ENCODE data around the gene IL18RAP. TPM values are rescaled to one million over a fixed set of nuclear protein-coding genes. Genes with fewer than 3 reads are reported as not detected.

Gene IL18RAP
- total RNA-seq, 1 experiment from 2014 or later: not detected

GRCh38 chr2:102483086-102483485, 60.1 kb downstream of the IL18RAP start:
- no peak overlapping the region for H2BK20ac ChIP-seq (ENCODE audit: low read depth, low read length, poor library complexity, severe bottlenecking)
- no peak for DNase-seq
- no peak overlapping the region for H3K14ac ChIP-seq (ENCODE audit: insufficient read depth, low read length)
- no peak for TF ChIP-seq CTCF (conservative IDR thresholded peaks at IDR 0.05)
- no peaks in the 10 kb centered on the region for H3K23me2 ChIP-seq (ENCODE audit: insufficient read length, low read depth, low read length, poor library complexity, severe bottlenecking)
- H2BK120ac ChIP-seq (ENCODE audit: low read depth, low read length, poor library complexity, severe bottlenecking): no peak overlapping the region
- no peaks in the 10 kb centered on the region for H4K20me1 ChIP-seq (ENCODE audit: control insufficient read depth, insufficient read depth, insufficient read length)
- Mint-ChIP-seq H3K36me3 (ENCODE audit: insufficient read depth in 1 of 3, low read depth in 3 of 3) (no peaks in the 10 kb centered on the region), H3K27me3 (ENCODE audit: low read depth) (peaks cover 3% of the 10 kb centered on the region; the same call in 1 of the 2 replicates), H3K9me3 (no peaks in the 10 kb centered on the region; a peak in 1 of 5 replicates), H3K4me1 (peaks cover 10 to 14% of the 10 kb centered on the region in 2 experiments), H3K4me3 (no peak overlapping the region), H3K27ac (no peak overlapping the region)
- H3K18ac ChIP-seq (ENCODE audit: insufficient read length, low read depth, low read length): no peak overlapping the region
- H3K79me1 ChIP-seq (ENCODE audit: insufficient read depth, low read depth, low read length, poor library complexity, severe bottlenecking): no peaks in the 10 kb centered on the region
- no peaks in the 10 kb centered on the region for H3K79me2 ChIP-seq (ENCODE audit: insufficient read depth, low read length)
- no peak overlapping the region for H3K4me2 ChIP-seq (ENCODE audit: insufficient read depth, insufficient read length, low read length)
- no peak overlapping the region for H2BK5ac ChIP-seq (ENCODE audit: insufficient read length, low read length)
- no peak overlapping the region for H2AFZ ChIP-seq (ENCODE audit: low read length)
- no peak overlapping the region for H2BK12ac ChIP-seq (ENCODE audit: insufficient read length, low read depth, low read length)
- no peak overlapping the region for H4K5ac ChIP-seq (ENCODE audit: insufficient read length, low read depth, low read length)
- no peaks in the 10 kb centered on the region for H3K9me3 ChIP-seq (ENCODE audit: control insufficient read depth, low read depth, low read length)
- no peak overlapping the region for H3K9ac ChIP-seq (ENCODE audit: extremely low read depth, insufficient read length, low read length)
- no peaks in the 10 kb centered on the region for H3K27me3 ChIP-seq (ENCODE audit: insufficient read depth, low read length)
- H3K56ac ChIP-seq (ENCODE audit: insufficient read length, low read depth, low read length): no peak overlapping the region
- 0 out of 2 replicates have a peak, but pooled peaks cover 2% of the 10 kb centered on the region for H3K4me1 ChIP-seq (ENCODE audit: insufficient read depth, low read length)
- H3T11ph ChIP-seq (ENCODE audit: low read length): no peak overlapping the region
- H4K8ac ChIP-seq (replicated peaks; ENCODE audit: insufficient read length, low read depth, low read length): no peak overlapping the region
- H3K23ac ChIP-seq (ENCODE audit: insufficient read length, low read depth, low read length): no peak overlapping the region
- H2AK5ac ChIP-seq (ENCODE audit: insufficient read length, low read length): no peak overlapping the region
- WGBS (ENCODE audit: extremely low coverage, insufficient read length, low lambda C conversion rate): no CpG with 5 or more reads among the region's 6 CpGs
- no peak overlapping the region for H4K91ac ChIP-seq (ENCODE audit: insufficient read length, low read depth, low read length)
- H2BK15ac ChIP-seq (ENCODE audit: low read depth, low read length): no peak overlapping the region
- H3K4ac ChIP-seq (ENCODE audit: low read depth, low read length): no peak overlapping the region
- no peak overlapping the region for H3K27ac ChIP-seq (ENCODE audit: insufficient read length, low read depth, low read length)
